ENCODE results near the gene CNTNAP2.

GRCh38 chr7:146176860-146177259 lies 60.3 kb downstream of the CNTNAP2 start:
- TF ChIP-seq CTCF (IDR thresholded peaks at IDR 0.05) (no peak), POLR2A (IDR thresholded peaks at IDR 0.05) (no peak), EP300 (IDR thresholded peaks at IDR 0.05) (no peak)
